ENCODE data around the gene SH3BGRL.
"Not testable (repeated sequence)": the region's sequence is repeated elsewhere in the genome, so short reads cannot be mapped to it uniquely, and the experiment has no call there.

The SH3BGRL gene

GRCh38 chrX:81259714-81260395 lies 58.0 kb downstream of the SH3BGRL start:
- no peak for DNase-seq

- DNase-seq: no peak
Observed at GRCh38 chrX:81261576-81261975, 59.7 kb downstream of the SH3BGRL start.

GRCh38 chrX:81263059-81263458 lies 61.2 kb downstream of the SH3BGRL start:
- no peak for DNase-seq

GRCh38 chrX:81278616-81279015 lies 76.7 kb downstream of the SH3BGRL start:
- no peak for DNase-seq

- DNase-seq: no peak
Observed at GRCh38 chrX:81280148-81280547, 78.2 kb downstream of the SH3BGRL start.

GRCh38 chrX:81286075-81286474 lies 84.2 kb downstream of the SH3BGRL start:
- no peak for DNase-seq

GRCh38 chrX:81286608-81287007 lies 84.7 kb downstream of the SH3BGRL start:
- DNase-seq: no peak

GRCh38 chrX:81291996-81292395 lies 90.1 kb downstream of the SH3BGRL start:
- DNase-seq: no peak

- no peak for DNase-seq
Observed at GRCh38 chrX:81294101-81294500, 92.2 kb downstream of the SH3BGRL start.

GRCh38 chrX:81301877-81302276 lies 100.0 kb downstream of the SH3BGRL start:
- DNase-seq: no peak

- DNase-seq: peak; percentile 11
Observed at GRCh38 chrX:81304563-81304962, 102.7 kb downstream of the SH3BGRL start.

GRCh38 chrX:81305240-81305639 lies 103.3 kb downstream of the SH3BGRL start:
- no peak for DNase-seq

GRCh38 chrX:81308086-81308829 lies 106.4 kb downstream of the SH3BGRL start:
- DNase-seq: peak; percentile 51

- no peak for DNase-seq
Observed at GRCh38 chrX:81316163-81316562, 114.3 kb downstream of the SH3BGRL start.

GRCh38 chrX:81331653-81332052 lies 129.8 kb downstream of the SH3BGRL start:
- DNase-seq: not testable (repeated sequence)

GRCh38 chrX:81336455-81337152 lies 134.7 kb downstream of the SH3BGRL start:
- no peak for DNase-seq

- no peak for DNase-seq
Observed at GRCh38 chrX:81337805-81338204, 135.9 kb downstream of the SH3BGRL start.

GRCh38 chrX:81338924-81339323 lies 137.0 kb downstream of the SH3BGRL start:
- DNase-seq: no peak

GRCh38 chrX:81345296-81345695 lies 143.4 kb downstream of the SH3BGRL start:
- DNase-seq: not testable (repeated sequence)
